ENCODE data around the gene PDGFB.

DNA sequence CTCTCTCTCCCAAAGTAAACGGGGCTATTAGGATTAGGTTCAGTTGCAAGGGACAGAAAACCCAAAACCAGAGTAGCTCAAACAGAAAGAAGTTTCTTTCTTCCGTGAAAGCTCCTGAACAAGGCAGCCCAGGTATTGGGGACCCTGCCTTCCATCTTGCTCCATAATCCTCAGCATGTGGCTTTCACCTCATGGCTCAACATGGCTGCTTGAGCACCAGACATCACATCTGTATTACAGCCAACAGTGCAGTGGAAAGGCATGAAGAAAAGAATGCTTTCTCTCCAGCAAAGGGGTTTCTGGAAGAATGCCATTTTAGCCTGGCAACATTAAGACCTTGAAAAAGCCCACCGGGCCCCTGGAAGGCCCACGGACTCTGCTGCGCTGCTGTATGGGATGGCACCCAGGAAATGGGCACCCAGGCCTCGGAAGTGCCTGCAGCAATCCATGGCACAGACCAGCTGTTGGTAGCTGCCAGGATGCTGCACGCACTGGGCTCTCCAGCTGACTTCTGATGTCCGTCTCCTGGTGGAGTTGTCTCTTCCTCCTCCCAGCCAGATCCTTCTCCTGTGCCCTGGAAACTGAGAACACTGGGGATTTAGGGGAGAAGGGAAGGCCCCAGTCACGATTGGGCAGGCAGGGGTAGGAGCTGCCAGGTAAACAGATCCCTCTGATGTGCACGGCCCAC lies 22.6 kb downstream of the PDGFB start:
- TF ChIP-seq EZH2phosphoT487 (IDR thresholded peaks at IDR 0.05; ENCODE audit: low read depth): no peak
- TF ChIP-seq, protein P1, sequence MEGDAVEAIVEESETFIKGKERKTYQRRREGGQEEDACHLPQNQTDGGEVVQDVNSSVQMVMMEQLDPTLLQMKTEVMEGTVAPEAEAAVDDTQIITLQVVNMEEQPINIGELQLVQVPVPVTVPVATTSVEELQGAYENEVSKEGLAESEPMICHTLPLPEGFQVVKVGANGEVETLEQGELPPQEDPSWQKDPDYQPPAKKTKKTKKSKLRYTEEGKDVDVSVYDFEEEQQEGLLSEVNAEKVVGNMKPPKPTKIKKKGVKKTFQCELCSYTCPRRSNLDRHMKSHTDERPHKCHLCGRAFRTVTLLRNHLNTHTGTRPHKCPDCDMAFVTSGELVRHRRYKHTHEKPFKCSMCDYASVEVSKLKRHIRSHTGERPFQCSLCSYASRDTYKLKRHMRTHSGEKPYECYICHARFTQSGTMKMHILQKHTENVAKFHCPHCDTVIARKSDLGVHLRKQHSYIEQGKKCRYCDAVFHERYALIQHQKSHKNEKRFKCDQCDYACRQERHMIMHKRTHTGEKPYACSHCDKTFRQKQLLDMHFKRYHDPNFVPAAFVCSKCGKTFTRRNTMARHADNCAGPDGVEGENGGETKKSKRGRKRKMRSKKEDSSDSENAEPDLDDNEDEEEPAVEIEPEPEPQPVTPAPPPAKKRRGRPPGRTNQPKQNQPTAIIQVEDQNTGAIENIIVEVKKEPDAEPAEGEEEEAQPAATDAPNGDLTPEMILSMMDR (IDR thresholded peaks at IDR 0.05; ENCODE audit: low read depth, low read length): no peak
